Lung (tissue), 12 donors: ENCODE measurements around the gene FAM240B. TPM values are rescaled to one million over a fixed set of nuclear protein-coding genes. Genes with fewer than 3 reads are reported as not detected.

ENCODE experiments used
- ATAC-seq: fragments of 200-7000 bp; cut with Tn5 transposase; one replicate; pipeline ENCODE4 v1.9.1; 2020; ENCODE audit warnings: moderate number of reproducible peaks; ENCODE audit not compliant: insufficient read depth, low FRiP score
- DNase-seq, 3 donors: peaks; one replicate each; pipeline ENCODE4 v3.0.0-alpha.2; 2013 to 2017
- H3K27ac ChIP-seq, 2 donors: one replicate each; pipeline ENCODE4 v1.5.1; 2013; ENCODE audit warnings: mild to moderate bottlenecking in 2 of 2, moderate library complexity in 2 of 2, control low read depth in 1 of 2, inconsistent platforms in 1 of 2, low read depth in 1 of 2, low read length in 1 of 2
- H3K27me3 ChIP-seq, 3 donors: one replicate each; pipeline ENCODE4 v1.5.1; 2013; ENCODE audit warnings: low read length in 2 of 3; ENCODE audit not compliant: control insufficient read depth in 3 of 3, insufficient read depth in 3 of 3
- H3K36me3 ChIP-seq, 4 donors: one replicate each; pipeline ENCODE4 v1.5.1; 2013; ENCODE audit warnings: low read length in 4 of 4, mild to moderate bottlenecking in 1 of 4, moderate library complexity in 1 of 4; ENCODE audit not compliant: control insufficient read depth in 4 of 4, insufficient read depth in 4 of 4
- H3K4me1 ChIP-seq, 5 donors: one replicate each; pipeline ENCODE4 v1.5.1; 2013; ENCODE audit warnings: low read length in 5 of 5, mild to moderate bottlenecking in 2 of 5, moderate library complexity in 1 of 5; ENCODE audit not compliant: control insufficient read depth in 5 of 5, insufficient read depth in 5 of 5
- H3K4me3 ChIP-seq: one replicate; pipeline ENCODE4 v1.5.1; 2013; ENCODE audit warnings: mild to moderate bottlenecking, control low read depth, moderate library complexity
- H3K9ac ChIP-seq, 2 donors: one replicate each; pipeline ENCODE4 v1.5.1; 2013; ENCODE audit warnings: low read length in 2 of 2, control low read depth in 1 of 2; ENCODE audit not compliant: insufficient read depth in 1 of 2
- H3K9me3 ChIP-seq, 4 donors: one replicate each; pipeline ENCODE4 v1.5.1; 2013; ENCODE audit warnings: low read length in 3 of 4, mild to moderate bottlenecking in 1 of 4, moderate library complexity in 1 of 4; ENCODE audit not compliant: control insufficient read depth in 4 of 4, insufficient read depth in 3 of 4
- CTCF ChIP-seq: IDR thresholded peaks from 2 replicates; pipeline ENCODE4 v1.5.1; 2012; ENCODE audit warnings: mild to moderate bottlenecking; ENCODE audit errors: control extremely low read depth, extremely low read depth
- WGBS, 2 donors: extraction: QIAGEN DNeasy Blood & Tissue Kit; methylation state at CpG; one replicate each; pipeline ENCODE4 v1.1.7; 2013; 5-methylcytosine and 5-hydroxymethylcytosine counted together
- polyA plus RNA-seq, 2 donors: library from polyadenylated mRNA; stranded (reverse); fragments of 200-250 nt; gene quantifications; one replicate each; pipeline ENCODE4 v1.2.1, GENCODE V29; 2013
- total RNA-seq, 2 donors: library from RNA; depleted of rRNA in 1 of 2; stranded (reverse); fragments of >200 nt in 1 of 2; gene quantifications; one replicate each; pipeline ENCODE4 v1.2.1, GENCODE V29; 2014 to 2021
- donor health status: control.
- donor health status: control.
- donor health status: Bipolar disorder and iron deficiency.
- donor health status: healthy.
- donor health status: DM: yes; HTN: yes; CAD: no.

Gene FAM240B
- total and polyA plus RNA-seq, 4 donors: not detected

GRCh38 chr9:38689678-38690077 lies 30.3 kb downstream of the FAM240B start:
- TF ChIP-seq CTCF: no peak
- Histone ChIP-seq H3K4me3 (no peak overlapping the region), H3K36me3 (no peaks in the 10 kb centered on the region), H3K27me3 (no peaks in the 10 kb centered on the region), H3K4me1 (peaks cover 0 to 7% (median 0%) of the 10 kb centered on the region in 5 donors), H3K9ac (no peak overlapping the region), H3K9me3 (peaks cover 0 to 1% (median 0%) of the 10 kb centered on the region in 4 donors), H3K27ac (no peak overlapping the region)
- WGBS, 2 donors: 49 to 64% methylated on average over 5 of the region's 5 CpGs
- ATAC-seq (no peak), DNase-seq (peak; percentile 44 to 75 (median 49))

GRCh38 chr9:38687992-38688391 lies 31.9 kb downstream of the FAM240B start:
- 69 to 82% methylated on average over 8 of the region's 8 CpGs for WGBS, 2 donors
- Histone ChIP-seq H3K4me1 (peaks cover 0 to 7% (median 0%) of the 10 kb centered on the region in 5 donors), H3K36me3 (no peaks in the 10 kb centered on the region), H3K9ac (no peak overlapping the region), H3K4me3 (no peak overlapping the region), H3K27ac (no peak overlapping the region), H3K27me3 (no peaks in the 10 kb centered on the region), H3K9me3 (peaks cover 0 to 1% (median 0%) of the 10 kb centered on the region in 4 donors)
- no peak for ATAC-seq
- no peak for DNase-seq
- no peak for TF ChIP-seq CTCF

DNA sequence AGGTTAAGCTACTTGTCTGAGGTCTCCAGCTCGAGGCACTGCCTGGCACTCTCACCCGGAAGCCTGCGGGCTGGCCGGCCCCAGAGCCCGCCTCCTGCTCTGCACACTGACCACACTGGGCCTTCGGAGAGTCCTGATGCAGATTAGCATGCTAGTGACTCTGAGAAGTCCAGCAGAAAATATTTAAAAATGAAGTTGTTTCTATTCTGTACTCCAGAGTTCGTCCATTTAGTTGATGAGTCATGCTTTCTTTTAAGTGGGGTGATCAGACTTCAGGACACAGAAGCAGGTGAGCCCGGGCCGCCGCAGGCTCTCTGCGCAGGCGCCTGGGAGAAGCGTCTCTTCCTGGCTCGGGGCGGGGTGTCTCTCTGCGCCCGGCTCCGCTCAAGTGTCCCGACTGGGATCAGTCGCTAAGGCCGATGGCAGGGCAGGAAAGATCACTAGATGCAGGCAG lies 32.5 kb downstream of the FAM240B start:
- DNase-seq: peak; percentile 16 to 45 (median 39)
- ATAC-seq: peak; percentile 87
- Histone ChIP-seq H3K27me3 (no peaks in the 10 kb centered on the region), H3K36me3 (no peaks in the 10 kb centered on the region), H3K9ac (no peak overlapping the region), H3K4me1 (peaks cover 0 to 7% (median 2%) of the 10 kb centered on the region in 5 donors), H3K9me3 (peaks cover 0 to 1% (median 0%) of the 10 kb centered on the region in 4 donors), H3K27ac (peak overlapping the region in 1 of 2 donors; percentile 52), H3K4me3 (no peak overlapping the region)
- 35 to 42% methylated on average over 21 of the region's 21 CpGs for WGBS, 2 donors
- TF ChIP-seq CTCF: no peak

DNA sequence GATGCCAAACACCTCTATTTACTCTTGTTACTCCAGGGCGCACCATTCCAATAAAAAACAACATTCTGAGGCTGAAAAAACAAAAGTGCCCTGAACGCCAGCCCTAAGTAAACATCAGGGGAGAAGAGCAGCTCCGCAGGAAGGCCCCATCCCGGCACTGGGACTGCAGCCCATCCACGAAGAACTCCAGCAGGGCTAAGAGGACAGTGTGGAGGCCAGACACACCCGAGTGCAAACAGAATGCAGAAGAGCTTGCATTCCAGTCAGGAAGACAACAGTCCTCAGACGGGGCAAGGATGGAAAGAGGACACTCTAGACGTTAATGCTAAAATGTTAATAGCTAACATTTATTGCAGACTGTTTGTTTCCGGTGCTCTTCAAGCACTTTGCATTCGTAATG lies 33.0 kb downstream of the FAM240B start:
- Histone ChIP-seq H3K9me3 (peaks cover 0 to 1% (median 0%) of the 10 kb centered on the region in 4 donors), H3K4me1 (peaks cover 0 to 7% (median 3%) of the 10 kb centered on the region in 5 donors), H3K9ac (no peak overlapping the region), H3K4me3 (no peak overlapping the region), H3K36me3 (no peaks in the 10 kb centered on the region), H3K27ac (no peak overlapping the region), H3K27me3 (no peaks in the 10 kb centered on the region)
- WGBS, 2 donors: 42 to 56% methylated on average over 10 of the region's 10 CpGs
- ATAC-seq (no peak), DNase-seq (no peak)
- TF ChIP-seq CTCF: no peak
